Stimulated activated CD4-positive, alpha-beta T cell treated with anti-CD3 and anti-CD28 coated beads, Interleukin-4, amount 100 ng/mL, for 24 hours (primary cell): ENCODE measurements around the gene CYTH1.
"Not testable (repeated sequence)": the region's sequence is repeated elsewhere in the genome, so short reads cannot be mapped to it uniquely, and the experiment has no call there.

Experiments
- DNase-seq: peaks from one replicate; pipeline ENCODE4 v3.0.0-alpha.2; 2020

The CYTH1 gene

GRCh38 chr17:78753316-78754250 lies 28.5 kb downstream of the CYTH1 start:
- DNase-seq = peak; percentile 40

- DNase-seq = no peak
These were observed 30.5 kb downstream of the CYTH1 start for GRCh38 chr17:78751447-78752161.

- not testable (repeated sequence) for DNase-seq
These were observed 31.1 kb downstream of the CYTH1 start for GRCh38 chr17:78751000-78751399.

- peak; percentile 77 for DNase-seq
These were observed 33.2 kb downstream of the CYTH1 start for GRCh38 chr17:78748730-78749317.

- peak; percentile 62 for DNase-seq
These were observed 33.9 kb downstream of the CYTH1 start for GRCh38 chr17:78748048-78748729.

- no peak for DNase-seq
These were observed 34.6 kb downstream of the CYTH1 start for GRCh38 chr17:78747488-78747887.

GRCh38 chr17:78746949-78747269 lies 35.2 kb downstream of the CYTH1 start:
- DNase-seq = no peak

- DNase-seq = no peak
These were observed 35.7 kb downstream of the CYTH1 start for GRCh38 chr17:78746263-78746948.

GRCh38 chr17:78745407-78746088 lies 36.5 kb downstream of the CYTH1 start:
- peak; percentile 71 for DNase-seq

GRCh38 chr17:78742901-78743300 lies 39.2 kb downstream of the CYTH1 start:
- no peak for DNase-seq

- DNase-seq = no peak
These were observed 40.3 kb downstream of the CYTH1 start for GRCh38 chr17:78741644-78742284.

- DNase-seq = no peak
These were observed 42.6 kb downstream of the CYTH1 start for GRCh38 chr17:78739331-78739931.

GRCh38 chr17:78738698-78739097 lies 43.4 kb downstream of the CYTH1 start:
- no peak for DNase-seq

- no peak for DNase-seq
These were observed 43.8 kb downstream of the CYTH1 start for GRCh38 chr17:78738278-78738677.

- no peak for DNase-seq
These were observed 44.7 kb downstream of the CYTH1 start for GRCh38 chr17:78737332-78737731.

- DNase-seq = peak; percentile 69
These were observed 45.5 kb downstream of the CYTH1 start for GRCh38 chr17:78736526-78737079.

GRCh38 chr17:78735832-78736525 lies 46.1 kb downstream of the CYTH1 start:
- no peak for DNase-seq

GRCh38 chr17:78734793-78735641 lies 47.1 kb downstream of the CYTH1 start:
- DNase-seq = no peak

- DNase-seq = no peak
These were observed 49.7 kb downstream of the CYTH1 start for GRCh38 chr17:78732354-78732753.
